Neural cell (in vitro differentiated cells): ENCODE data around the gene TRIM72.

Source experiments
- EZH2 ChIP-seq: fragments of 200-600, 300-800 bp; shearing (Covaris generic), sonication (generic); IDR thresholded peaks from 2 replicates; pipeline ENCODE4 v1.6.1; 2014; ENCODE audit warnings: antibody characterized with exemption, low read length, borderline replicate concordance, mild to moderate bottlenecking; ENCODE audit not compliant: insufficient read depth, poor library complexity, severe bottlenecking
- POLR2AphosphoS5 ChIP-seq: IDR thresholded peaks from 2 replicates; pipeline ENCODE4 v1.6.1; 2012
- TF ChIP-seq, protein P1 (sequence below): fragments of 450-650 bp; IDR thresholded peaks from 2 replicates; pipeline ENCODE4 v1.5.1; 2014; ENCODE audit warnings: antibody characterized with exemption, mild to moderate bottlenecking, moderate library complexity; ENCODE audit not compliant: poor library complexity, severe bottlenecking

DNA sequence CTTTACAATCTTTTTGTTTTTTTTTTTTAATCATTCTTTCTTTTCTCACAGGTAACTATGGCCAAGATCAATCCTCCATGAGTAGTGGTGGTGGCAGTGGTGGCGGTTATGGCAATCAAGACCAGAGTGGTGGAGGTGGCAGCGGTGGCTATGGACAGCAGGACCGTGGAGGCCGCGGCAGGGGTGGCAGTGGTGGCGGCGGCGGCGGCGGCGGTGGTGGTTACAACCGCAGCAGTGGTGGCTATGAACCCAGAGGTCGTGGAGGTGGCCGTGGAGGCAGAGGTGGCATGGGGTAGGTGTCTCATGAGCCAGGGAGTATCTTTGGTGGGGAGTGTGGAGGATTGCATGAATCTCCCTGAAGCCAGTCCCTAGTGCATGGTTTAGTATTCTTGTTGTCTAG is 29.0 kb upstream of the TRIM72 start:
- no peak for TF ChIP-seq POLR2AphosphoS5
- TF ChIP-seq, protein P1, sequence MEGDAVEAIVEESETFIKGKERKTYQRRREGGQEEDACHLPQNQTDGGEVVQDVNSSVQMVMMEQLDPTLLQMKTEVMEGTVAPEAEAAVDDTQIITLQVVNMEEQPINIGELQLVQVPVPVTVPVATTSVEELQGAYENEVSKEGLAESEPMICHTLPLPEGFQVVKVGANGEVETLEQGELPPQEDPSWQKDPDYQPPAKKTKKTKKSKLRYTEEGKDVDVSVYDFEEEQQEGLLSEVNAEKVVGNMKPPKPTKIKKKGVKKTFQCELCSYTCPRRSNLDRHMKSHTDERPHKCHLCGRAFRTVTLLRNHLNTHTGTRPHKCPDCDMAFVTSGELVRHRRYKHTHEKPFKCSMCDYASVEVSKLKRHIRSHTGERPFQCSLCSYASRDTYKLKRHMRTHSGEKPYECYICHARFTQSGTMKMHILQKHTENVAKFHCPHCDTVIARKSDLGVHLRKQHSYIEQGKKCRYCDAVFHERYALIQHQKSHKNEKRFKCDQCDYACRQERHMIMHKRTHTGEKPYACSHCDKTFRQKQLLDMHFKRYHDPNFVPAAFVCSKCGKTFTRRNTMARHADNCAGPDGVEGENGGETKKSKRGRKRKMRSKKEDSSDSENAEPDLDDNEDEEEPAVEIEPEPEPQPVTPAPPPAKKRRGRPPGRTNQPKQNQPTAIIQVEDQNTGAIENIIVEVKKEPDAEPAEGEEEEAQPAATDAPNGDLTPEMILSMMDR: no peak
- no peak for TF ChIP-seq EZH2
